Epithelial cell of proximal tubule (primary cell): ENCODE results near the gene OR5B12. TPM values are rescaled to one million over a fixed set of nuclear protein-coding genes. Genes with fewer than 3 reads are reported as not detected.

ENCODE experiments used
- DNase-seq: peaks from one replicate; pipeline ENCODE4 v3.0.0-alpha.2; 2011; ENCODE audit warnings: low read depth
- H3K4me3 ChIP-seq: 2 replicates; pipeline ENCODE4 v1.5.1; 2011; ENCODE audit warnings: low read depth, mild to moderate bottlenecking, low read length
- total RNA-seq: library from RNA; depleted of rRNA; stranded (reverse); fragments of >200 nt; gene quantifications from 2 replicates; pipeline ENCODE4 v1.2.3, GENCODE V29; 2015
- TF ChIP-seq, protein P1 (sequence below): conservative IDR thresholded peaks from 2 replicates; pipeline ENCODE4 v1.5.1; 2012; ENCODE audit warnings: low read depth, mild to moderate bottlenecking, low read length

Gene OR5B12
- not detected in 2 replicates for total RNA-seq

DNA sequence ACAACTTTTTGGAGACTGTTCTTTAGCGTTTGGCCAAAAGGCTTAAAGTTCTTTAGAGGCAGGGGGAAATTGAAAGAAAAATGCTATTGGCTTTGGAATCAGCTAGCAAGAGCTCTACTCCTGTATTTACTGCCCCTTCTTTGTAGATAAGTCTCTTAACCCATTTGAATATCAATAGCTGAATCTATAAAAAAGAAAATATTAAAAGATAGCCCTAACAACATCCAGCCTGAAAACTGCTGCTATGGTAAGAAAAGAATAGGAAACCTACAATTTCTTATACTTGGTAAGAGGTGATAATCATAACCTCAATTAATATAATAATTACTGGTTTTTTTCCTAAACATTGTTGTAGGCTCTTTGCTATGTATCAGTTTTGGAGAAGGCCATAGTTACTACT, at the start of gene OR5B12:
TSS of gene OR5B12 (minus strand) at position 101 of the 400 bp plus-strand sequence. CDS start 2,085 bp downstream, outside the sequence.
- no peak for DNase-seq
- TF ChIP-seq, protein P1, sequence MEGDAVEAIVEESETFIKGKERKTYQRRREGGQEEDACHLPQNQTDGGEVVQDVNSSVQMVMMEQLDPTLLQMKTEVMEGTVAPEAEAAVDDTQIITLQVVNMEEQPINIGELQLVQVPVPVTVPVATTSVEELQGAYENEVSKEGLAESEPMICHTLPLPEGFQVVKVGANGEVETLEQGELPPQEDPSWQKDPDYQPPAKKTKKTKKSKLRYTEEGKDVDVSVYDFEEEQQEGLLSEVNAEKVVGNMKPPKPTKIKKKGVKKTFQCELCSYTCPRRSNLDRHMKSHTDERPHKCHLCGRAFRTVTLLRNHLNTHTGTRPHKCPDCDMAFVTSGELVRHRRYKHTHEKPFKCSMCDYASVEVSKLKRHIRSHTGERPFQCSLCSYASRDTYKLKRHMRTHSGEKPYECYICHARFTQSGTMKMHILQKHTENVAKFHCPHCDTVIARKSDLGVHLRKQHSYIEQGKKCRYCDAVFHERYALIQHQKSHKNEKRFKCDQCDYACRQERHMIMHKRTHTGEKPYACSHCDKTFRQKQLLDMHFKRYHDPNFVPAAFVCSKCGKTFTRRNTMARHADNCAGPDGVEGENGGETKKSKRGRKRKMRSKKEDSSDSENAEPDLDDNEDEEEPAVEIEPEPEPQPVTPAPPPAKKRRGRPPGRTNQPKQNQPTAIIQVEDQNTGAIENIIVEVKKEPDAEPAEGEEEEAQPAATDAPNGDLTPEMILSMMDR, result no peak
- H3K4me3 ChIP-seq, result no peak within 1 kb of the TSS

DNA sequence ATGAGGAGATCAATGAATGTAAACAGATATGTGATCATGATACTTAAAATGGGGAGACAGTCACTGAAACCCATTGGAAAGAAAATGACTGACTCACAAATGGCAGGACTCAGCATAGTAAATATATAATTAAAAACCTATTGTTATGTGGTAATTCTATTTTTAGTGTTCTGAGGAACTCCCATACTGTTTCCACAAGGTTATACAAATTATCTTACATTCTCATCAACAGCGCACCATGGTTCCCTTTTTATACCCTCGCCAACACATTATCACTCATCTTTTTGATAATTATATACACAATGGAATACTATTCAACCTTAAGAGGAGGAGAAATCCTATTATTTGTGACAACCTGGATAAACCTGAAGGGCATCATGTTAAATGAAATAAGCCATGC, 48.8 kb upstream of the OR5B12 start:
- no peak for DNase-seq
- H3K4me3 ChIP-seq, result no peak overlapping the region
- TF ChIP-seq, protein P1, result no peak

DNA sequence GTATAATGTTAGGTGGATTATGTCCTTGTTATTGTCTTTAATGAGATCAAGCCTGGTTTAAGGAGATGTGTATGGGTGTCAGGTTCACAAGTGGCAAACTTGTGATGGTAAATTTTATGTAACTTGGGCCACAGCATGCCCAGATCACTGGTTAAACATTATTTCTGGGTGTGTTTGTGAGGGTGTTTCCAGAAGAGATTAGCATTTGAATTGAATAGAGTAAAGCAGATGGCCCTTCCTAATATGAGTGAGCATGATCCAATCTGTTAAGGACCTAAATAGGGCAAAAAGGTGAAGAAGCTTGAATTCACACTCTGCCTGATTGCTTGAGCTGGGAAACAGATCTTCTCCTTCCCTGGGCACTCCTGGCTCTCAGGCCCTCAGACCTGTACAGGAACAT, 45.1 kb upstream of the OR5B12 start:
- no peak overlapping the region for H3K4me3 ChIP-seq
- TF ChIP-seq, protein P1, result no peak
- no peak for DNase-seq

DNA sequence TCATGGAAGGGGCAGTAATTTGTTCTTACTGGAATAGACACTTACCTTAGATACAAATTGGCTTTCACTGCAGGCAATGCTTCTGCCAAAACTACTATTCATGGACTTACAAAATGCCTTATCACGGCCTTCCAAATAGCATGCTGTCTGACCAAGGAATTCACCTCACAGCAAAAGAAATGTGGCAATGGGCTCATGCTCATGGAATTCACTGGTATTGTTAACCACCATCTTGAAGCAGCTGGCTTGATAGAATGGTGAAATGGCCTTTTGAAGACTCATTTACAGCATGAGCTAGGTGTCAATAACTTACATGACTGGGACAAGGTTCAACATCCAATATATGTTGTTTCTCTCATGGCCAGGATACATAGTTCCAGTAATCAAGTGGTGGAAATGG, 43.9 kb upstream of the OR5B12 start:
- H3K4me3 ChIP-seq, result no peak overlapping the region
- DNase-seq, result no peak
- TF ChIP-seq, protein P1, result no peak

DNA sequence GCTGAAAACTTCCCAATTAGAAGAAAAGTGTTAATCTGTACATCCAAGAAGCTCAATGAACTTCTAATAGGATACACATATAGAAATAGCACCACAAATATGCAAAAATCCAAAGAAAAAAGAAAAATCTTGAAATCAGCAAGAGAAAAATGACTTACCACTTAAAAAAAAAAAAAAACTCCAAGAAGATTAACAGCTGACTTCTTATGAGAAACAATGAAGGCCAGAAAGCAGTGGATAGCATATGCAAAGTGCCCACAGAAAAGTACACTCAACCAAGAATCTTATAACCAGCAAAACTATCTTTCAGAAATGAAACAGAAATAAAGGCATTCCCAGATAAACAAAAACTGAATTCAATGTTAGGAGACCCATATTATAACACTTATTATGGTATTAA, 29.9 kb upstream of the OR5B12 start:
- DNase-seq, result no peak
- H3K4me3 ChIP-seq, result no peak overlapping the region
- TF ChIP-seq, protein P1, result no peak

DNA sequence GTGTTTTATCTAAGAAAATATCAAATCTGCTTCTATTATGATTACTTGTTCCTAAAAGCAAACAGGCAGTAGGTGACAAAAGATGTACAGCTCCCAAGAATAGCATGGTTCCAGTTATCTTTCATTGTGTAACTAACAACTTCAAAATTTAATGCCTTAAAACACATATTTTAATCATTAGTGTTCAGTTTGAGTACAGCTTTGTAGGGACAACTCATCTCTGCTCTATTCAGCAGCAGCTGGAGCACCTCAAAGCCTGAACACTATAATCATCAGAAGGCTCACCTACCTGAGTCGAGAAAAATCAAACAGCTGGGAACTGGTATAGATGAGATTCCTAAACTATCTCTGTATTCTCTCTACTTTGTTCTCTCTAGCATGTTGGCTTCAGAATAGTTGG, 24.3 kb upstream of the OR5B12 start:
- TF ChIP-seq, protein P1, result no peak
- H3K4me3 ChIP-seq, result no peak overlapping the region
- DNase-seq, result no peak

DNA sequence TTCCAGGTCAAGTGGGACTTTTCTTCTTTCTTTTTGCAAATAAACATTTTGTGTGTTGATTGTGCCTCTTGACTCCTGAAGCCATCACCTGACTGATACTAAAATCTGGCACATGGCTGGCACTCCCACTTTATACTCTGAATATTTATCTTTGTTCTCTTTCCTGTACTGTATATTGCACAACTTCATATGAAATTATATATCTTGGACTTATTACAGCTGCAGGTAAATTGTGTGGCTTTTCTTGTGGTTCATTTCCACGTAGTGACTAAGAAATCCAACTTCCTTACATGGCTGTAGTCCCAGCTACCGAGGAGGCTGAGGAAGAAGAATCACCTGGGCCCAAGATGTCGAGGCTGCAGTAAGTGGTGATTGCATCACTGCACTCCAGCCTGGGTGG, 23.7 kb upstream of the OR5B12 start:
- H3K4me3 ChIP-seq, result no peak overlapping the region
- no peak for DNase-seq
- TF ChIP-seq, protein P1, result no peak
